Measurements from ENCODE around the gene TMEM223.
"Not testable (repeated sequence)": the region's sequence is repeated elsewhere in the genome, so short reads cannot be mapped to it uniquely, and the experiment has no call there.

TMEM223 gene, protein sequence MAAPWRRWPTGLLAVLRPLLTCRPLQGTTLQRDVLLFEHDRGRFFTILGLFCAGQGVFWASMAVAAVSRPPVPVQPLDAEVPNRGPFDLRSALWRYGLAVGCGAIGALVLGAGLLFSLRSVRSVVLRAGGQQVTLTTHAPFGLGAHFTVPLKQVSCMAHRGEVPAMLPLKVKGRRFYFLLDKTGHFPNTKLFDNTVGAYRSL

DNA sequence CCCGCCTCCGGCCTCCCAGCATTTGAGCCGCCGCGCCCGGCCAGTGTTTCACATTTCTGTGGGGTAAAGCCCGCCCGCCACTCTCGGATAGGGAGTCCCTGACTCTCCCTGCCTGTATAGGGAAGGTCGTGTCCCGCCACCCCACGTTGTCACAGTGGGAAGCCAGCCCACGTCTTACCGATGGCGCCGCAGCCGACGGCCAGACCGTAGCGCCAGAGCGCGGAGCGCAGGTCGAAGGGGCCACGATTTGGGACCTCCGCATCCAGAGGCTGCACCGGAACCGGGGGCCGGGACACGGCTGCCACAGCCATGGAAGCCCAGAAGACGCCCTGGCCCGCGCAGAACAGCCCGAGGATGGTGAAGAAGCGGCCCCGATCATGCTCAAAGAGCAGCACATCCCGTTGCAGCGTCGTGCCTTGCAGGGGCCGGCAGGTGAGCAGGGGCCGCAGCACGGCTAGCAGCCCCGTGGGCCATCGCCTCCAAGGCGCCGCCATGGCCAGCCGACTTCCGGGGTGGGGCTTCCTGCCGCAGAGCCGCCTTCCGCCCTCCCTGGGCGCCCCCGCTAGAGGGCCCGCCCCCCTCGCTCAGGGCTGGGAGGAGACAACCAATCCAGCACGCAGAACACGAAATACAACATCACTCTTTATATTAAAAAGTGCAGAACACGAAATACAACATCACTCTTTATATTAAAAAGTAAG, at the start of gene TMEM223:
TMEM223 (minus strand) TSS at position 506 of the 701 bp plus-strand sequence; CDS start at position 494, 12 bp downstream.
- peak; percentile 94 for DNase-seq (ENCODE audit: low read depth, low spot score)

DNA sequence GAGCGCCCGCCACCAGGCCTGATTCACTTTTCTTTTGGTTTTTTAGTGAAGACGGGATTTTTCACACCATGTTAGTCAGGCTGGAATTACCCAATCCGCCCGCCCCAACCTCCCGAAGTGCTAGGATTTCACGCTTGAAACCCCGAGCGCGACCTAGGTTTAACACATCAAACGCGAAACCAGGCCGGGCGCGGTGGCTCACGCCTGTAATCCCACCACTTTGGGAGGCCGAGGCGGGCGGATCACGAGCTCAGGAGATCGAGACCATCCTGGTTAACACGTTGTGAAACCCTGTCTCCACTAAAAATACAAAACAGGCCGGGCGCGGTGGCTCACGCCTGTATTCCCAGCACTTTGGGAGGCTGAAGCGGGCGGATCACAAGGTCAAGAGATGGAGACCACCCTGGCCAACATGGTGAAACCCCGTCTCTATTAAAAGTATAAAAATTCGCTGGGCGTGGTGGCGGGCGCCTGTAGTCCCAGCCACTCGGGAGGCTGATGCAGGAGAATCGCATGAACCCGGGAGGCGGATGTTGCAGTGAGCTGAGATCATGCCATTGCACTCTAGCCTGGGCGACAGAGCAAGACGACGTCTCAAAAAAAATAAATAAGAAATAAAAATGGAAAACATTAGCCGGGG, 49.0 kb upstream of the TMEM223 start:
- peak; percentile 69 for DNase-seq (ENCODE audit: low read depth, low spot score)

DNA sequence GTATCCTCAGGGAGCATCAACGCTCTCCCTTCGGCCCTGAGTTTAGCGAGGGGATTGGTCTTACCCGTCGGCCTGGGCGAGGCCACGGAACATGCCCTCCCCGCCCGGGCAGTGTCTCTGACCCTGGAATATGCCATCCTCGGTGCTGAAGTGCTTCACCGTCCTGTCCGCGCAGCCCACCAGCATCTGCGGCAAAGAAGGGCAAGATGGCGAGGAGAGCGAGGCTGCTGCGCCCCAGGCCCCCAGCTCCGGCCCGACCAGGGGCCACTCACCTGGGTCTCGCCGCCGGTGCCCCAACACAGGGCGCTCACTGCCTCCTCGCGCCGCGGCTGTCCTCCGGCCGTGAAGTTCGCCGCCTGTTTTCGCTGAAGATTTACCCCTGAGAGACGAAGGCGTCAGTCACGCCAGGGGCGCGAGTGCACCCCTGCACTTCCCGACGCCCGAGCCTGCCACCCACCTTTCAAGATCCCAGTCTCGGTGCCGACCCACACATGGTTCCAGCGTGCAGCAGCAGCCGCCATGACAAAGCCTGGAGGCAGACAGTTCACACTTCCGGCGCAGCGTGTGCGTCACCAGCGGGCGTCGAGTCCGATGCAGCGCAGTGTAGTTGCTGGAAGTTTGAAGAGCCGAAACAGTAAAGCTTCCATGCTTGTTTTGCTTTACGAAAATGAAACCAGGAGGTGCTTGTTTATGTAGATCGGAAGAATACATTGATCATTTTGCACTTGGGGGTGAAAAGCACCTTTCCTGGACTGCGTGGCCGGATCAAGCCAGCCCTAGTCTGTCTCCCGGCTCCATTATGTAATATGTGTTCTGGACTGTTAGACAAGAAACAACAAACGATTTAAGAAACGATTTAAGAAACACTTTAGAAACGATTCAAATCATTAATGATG, 47.5 kb upstream of the TMEM223 start, which contains the start of gene WDR74:
WDR74 (minus strand) TSS at position 541 of the 896 bp plus-strand sequence; CDS start at position 521, 20 bp downstream.
- peak; percentile 96 for DNase-seq (ENCODE audit: low read depth, low spot score)

DNA sequence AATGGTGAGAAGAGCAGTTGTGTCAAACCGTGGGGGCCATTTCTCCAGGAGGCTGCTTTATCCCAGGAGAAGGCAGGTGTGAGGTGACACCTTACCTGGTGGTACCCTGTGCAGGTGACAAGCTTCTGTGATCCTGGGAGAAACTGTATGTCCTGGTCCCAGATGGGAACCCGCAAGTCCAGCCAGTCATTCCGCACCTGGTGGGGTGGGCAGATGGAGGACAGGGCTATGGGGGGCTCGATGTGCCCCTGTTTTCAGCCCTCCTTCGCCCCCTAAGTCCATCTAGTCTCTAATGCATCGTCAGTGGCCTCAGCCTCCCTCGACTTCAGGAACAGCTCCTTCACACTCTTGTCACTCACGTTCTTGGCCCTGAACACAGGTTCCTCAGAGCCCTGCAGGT, 43.5 kb upstream of the TMEM223 start:
- no peak for DNase-seq (ENCODE audit: low read depth, low spot score)

DNA sequence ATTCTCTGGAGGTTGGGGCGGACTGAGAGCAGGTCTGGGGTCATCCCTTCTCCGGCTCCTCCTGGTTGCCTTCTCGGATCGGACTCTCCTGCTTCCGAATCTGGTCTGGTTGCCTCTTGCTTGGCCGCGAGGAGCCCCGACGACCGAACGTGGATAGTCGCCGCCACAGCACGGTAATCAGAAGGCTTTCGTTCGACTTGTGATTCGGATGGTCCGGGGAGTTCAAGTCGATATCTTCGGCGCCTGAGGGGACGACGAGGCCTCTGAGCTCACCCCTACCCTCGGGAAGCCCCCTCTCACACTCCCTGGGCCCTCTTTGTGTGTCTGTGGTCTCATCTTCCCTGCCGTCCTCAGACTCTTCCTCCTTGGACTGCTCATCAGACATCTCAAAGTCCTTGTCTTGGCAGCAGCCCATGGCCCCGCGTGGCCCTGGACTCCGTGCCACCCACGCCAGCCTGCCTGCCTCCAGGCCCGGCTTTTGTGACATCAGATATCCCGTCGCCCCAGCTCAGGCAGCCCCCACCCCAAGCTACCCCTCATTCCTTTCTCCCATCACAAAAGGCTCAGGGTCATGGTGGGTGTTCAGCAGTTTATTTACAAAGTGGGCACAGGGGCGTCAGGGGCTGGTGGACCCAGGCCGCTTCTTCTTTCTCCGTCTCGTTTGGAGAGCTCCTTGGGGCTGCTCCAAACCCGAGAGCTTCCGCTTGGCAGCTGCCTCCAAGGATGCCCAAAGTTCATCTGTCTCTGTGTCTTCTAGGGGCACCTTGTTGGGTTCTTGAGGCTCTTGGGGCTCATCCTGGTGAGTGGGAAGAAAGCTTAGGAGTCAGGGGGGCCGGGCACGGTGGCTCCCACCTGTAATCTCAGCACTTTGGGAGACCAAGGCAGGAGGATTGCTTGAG, 40.8 kb upstream of the TMEM223 start, which contains the start of gene TEX54:
TEX54 (minus strand) TSS at position 506 of the 899 bp plus-strand sequence.
- no peak for DNase-seq (ENCODE audit: low read depth, low spot score)

DNA sequence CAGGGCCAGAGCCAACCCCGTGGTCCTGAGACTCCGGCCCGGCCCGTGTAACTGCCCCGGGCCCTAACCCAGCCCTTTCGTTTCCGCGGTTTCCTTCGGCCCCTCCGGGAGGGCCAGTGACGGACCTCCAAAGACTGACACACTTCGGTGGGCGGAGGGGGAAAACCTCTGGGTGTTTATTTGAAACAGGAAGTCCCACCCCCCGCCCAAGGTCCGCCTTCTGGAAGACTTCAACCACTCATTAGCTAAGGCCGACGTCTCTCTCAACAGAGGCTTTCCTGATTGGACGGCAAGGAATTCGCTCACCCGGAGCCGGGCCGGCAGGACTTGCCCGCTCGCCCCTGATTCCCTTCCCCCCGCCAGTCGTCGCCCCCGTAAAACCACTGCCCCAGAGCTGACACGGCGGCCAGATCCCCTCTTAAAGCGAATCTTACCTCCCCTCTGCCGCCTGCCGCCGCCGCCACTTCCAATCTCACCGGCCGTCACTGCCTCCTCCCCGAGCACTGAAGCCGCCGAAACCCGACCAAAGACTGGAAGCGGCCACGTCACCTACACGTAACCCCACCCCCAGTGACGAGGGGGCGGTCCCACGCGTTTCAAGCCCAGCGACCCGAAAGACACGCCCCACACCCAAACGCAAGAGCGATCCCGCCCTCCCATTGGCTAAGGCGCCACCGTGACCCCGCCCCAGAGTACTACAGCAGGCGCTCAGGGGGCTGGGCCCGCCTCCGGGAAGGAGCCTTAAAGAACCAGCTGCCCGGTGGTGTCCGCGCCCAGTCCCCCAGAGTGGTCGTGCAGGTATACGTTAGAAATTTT, 39.9 kb upstream of the TMEM223 start, which contains the start of gene STX5:
STX5 (minus strand) TSS at position 532 of the 816 bp plus-strand sequence. CDS start 808 bp downstream, outside the sequence.
- peak; percentile 100 for DNase-seq (ENCODE audit: low read depth, low spot score)

DNA sequence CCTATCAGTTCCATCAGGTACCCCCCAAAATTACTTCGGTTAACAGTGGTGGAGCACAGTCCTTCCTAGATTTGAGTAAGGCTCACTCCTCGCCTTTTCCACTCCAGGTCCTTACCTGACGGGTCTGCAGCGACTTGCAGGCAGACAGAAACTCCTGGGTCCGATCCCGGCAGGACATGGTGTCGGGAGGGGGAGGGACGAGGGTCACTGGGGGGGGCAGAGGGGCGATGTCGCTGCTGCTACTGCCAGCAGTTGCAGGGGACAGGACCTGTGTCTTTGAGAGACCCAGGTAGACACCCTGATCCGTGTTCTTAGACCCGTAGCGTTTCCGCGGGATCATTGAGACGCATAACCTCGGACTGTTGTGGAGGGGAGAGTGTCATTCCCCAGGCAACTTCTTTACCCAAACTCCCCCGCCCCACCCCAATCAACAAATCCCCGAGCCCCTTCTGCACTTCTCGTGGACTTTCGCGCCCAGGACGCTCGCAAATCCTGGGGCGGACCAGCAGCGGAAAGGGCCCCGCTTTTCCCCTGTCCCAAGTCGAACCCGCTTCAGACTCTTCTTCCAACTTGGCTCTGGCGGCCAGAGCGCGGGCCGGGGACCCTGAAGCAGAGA, 39.2 kb upstream of the TMEM223 start:
- no peak for DNase-seq (ENCODE audit: low read depth, low spot score)

DNA sequence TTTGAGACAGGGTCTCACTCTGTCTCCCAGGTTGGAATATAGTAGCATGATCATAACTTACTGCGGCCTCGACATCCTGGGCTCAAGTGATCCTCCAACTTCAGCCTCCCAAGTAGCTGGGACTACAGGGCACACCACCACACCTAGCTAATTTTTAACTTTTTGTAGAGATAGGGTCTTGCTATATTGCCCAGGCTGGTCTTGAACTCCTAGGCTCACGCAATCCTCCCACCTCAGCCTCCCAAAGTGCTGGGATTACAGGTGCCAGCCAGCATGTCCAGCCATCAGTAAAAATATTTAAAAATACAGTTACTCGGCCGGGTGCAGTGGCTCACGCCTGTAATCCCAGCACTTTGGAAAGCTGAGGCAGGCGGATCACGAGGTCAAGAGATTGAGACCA, 36.3 kb upstream of the TMEM223 start:
- DNase-seq (ENCODE audit: low read depth, low spot score) = not testable (repeated sequence)

DNA sequence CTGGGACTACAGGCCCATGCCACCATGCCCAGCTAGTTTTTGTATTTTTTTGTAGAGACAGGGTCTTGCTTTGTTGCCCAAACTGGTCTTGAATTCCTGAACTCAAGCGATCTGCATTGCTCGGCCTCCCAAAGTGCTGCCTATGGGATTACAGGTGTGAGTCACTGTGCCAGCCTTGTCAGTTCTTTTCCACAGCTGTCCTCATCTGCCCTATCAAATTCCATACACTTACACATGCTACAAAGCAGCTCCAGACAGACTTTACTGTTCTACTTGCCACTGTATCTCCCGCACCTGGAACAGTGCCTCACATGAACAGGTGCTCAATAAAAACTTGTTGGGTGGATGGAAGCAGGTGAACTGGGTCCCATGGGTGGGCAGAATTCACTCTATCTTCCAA, 31.9 kb upstream of the TMEM223 start:
- no peak for DNase-seq (ENCODE audit: low read depth, low spot score)

DNA sequence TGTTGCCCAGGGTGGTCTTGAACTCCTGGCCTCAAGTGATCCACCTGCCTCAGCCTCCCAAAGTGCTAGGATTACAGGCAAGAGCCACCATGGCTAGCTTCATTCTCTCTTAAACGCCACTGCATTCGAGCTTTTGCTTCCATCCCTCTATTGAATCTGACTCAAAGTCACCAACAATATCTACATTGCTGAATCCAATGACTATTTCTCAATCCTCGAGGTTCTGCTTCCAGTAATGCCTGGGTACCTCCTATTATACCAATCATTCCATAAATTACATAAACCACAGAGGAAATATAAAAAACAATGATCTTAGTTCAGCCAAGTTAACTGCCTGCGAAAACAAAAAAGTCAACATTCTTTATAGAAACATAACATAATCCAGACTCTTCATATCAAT, 25.3 kb upstream of the TMEM223 start:
- DNase-seq (ENCODE audit: low read depth, low spot score) = no peak

DNA sequence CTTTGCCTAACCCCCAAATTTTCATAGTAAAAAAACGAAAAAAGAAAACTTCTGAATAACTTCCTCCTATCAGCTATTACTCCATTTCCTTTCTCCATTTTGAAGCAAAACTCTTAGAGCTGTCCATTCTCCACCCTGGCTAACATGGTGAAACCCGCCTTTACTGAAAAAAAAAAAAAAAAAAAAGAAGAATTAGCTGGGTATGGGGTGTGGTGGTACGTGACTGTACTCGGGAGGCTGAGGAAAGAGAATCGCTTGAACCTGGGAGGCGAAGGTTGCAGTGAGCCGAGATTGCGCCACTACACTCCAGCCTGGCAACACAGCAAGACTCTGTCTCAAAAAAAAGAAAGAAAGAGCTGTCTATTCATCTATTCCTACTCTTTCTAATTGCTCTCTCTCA, 24.8 kb upstream of the TMEM223 start:
- no peak for DNase-seq (ENCODE audit: low read depth, low spot score)

DNA sequence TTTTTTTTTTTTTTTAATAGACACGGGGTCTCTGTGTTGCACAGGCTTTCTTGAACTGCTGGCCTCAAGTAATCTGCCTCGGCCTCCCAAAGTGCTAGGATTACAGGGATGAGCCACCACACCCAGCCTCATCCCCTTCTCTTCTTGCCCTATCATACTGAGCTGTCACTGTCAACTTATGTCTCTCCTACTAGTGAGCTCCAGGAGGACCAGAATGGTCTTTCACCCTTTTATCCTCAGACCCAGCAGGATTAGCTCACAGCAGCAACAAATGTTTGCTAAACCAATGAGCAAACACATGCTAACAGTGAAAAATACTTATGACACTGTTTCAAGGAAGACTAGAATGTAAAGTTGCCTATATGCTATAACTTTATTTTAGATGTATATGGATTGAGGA, 19.9 kb upstream of the TMEM223 start:
- no peak for DNase-seq (ENCODE audit: low read depth, low spot score)

DNA sequence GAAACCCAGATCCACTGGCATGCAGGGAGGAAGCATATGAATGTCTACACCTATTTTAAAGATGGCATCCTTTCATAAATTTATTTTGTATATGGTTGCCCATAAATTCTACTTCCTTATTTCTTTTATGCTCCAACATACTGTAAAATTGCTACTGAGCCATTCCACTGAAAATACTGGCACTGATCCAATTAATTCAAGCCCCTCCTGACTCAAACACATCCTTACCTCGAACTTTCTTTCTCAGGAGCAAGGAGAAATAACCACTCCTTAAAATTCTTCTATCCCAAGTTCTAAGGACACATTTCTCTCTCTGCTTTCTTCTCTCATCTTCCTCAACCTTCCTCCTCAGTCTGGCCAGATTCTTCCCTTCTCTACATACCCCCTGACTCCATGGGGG, 18.9 kb upstream of the TMEM223 start:
- DNase-seq (ENCODE audit: low read depth, low spot score) = no peak

DNA sequence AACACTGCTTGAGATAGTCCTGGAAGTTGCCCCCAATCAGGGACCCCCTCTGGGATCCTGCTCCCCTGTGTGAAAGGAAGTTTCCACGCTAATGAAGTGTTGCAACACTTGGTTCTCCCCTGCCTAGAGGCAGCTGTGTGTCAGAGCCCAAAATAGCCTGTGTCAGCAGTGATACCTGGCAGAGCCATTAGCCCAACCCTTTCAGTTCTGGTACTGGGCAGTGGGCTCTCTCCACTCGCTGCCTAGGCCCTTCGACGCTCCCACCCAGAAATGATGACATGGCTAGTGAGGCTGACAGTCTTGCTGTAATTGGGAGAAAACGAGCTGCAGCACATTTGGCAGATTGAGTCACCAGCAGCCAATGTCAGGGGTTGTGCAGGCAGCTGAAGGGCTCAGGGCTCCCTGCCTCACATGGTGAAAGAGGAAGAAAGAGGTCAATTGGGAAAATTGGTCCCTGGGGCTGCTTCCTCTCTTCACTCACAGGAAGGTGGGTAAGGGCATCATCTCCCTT, 14.9 kb upstream of the TMEM223 start:
- DNase-seq (ENCODE audit: low read depth, low spot score) = peak; percentile 24

DNA sequence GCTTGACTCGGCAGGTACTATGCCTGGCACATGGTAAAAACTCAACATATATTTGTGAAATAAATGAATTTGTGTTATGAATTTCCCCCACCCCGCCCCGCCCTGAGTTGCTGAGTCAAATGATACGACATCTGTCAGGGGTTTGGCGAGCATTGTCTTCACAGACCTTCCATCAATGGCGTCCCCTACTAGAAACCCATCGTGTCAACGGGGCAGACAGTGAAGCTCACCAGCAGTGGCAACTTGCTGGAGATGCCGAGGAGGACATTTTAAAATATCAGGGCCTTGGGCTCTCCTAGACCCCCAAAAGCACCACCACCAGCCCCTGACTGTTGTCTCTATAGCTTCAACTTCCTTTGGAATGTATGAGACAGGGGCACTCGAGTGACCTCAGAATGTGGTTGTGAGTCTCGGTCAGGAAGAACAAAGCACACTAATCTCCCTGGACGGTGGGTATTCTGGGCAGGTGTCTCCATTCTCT, 14.2 kb upstream of the TMEM223 start:
- peak; percentile 54 for DNase-seq (ENCODE audit: low read depth, low spot score)

DNA sequence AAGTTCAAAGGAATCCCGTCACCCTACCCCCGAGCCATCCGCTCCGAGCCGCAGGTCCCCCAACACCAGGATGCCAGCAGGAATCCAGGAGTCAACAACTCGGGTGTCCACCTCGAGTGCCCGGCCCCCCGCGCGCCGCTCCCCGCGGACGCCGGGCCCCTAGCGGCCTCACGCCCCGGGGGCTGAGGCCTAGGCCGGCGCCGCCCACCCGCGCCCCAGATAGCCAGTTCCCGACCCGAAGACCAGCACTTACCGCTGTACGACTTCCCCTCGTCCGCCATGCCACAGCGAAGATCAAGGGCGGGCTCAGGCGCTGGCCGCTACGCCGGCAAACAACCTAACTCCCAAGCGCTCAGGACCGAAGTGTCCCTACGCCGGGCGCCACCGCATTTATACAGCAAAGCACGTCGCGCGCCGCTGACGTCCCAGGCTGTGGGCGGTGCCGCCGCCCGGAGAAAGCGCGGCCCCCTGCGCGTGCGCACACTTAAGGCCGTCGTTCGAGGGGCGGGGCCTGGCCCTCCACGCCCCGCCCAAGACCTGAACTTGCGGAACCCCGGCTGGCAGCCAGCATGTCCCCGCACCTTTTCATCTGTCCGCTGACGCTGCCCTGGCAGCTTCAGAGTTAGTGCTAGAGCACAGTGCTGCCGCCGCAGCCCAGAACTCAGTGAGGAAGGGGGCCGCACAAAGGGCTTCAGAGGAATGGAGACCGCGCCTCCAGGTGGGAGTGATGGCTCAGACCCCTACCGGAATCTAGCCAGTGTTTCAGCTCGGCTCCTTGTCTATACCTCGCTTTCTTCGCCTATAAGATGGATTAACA, 13.5 kb upstream of the TMEM223 start, which contains the start of gene NXF1:
NXF1 (minus strand) TSS at position 365 of the 817 bp plus-strand sequence; CDS start at position 281, 84 bp downstream.
- DNase-seq (ENCODE audit: low read depth, low spot score) = peak; percentile 99

DNA sequence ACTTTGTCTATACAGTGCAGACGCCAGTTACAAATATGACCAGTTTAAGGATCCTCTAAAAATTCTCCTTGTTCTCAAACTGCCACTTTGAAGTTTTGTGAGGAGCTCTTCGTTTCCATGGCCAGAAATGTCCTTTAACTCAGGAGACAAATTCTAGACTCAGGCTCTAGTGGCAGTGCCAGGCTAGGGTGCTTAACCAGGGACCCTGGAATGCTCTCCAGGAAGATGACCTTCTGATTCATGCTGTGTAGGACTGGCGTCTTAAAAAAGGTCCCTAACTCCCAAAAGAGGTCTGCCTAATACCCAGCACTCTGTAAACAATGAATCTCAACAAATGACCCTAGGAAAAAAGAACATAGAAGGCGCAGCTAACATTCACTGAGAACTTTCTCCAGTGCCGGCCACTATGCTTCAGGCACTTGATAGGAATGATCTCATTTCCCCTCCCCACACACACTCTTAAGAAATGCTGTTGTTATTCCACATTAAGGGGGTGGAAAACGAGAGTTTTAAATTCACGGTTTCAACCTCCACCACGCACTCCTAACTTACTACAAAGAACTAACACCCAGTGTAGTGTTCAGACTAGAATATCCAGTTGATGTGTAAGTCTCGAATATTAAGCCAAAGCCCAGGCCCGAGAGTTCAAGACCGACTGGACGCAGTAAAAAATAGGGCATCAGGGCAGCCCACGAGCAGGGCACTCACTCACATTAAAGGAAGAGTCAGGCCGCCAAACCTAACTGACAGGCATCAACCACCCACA, 12.7 kb upstream of the TMEM223 start:
- DNase-seq (ENCODE audit: low read depth, low spot score) = peak; percentile 63
